Transverse colon (tissue), 4 donors: ENCODE data around the gene VPS26C.

Source experiments
- EP300 ChIP-seq: sonication (generic); formaldehyde crosslinking; IDR thresholded peaks from one replicate; pipeline ENCODE4 v1.6.1; 2017; ENCODE audit warnings: antibody characterized with exemption, low read depth
- POLR2A ChIP-seq: fragments of 450-650 bp; IDR thresholded peaks from one replicate; pipeline ENCODE4 v1.6.1; 2016; ENCODE audit warnings: antibody characterized with exemption, mild to moderate bottlenecking, moderate library complexity
- POLR2AphosphoS5 ChIP-seq, 3 donors: sonication (generic); formaldehyde crosslinking; IDR thresholded peaks; one replicate each; pipeline ENCODE4 v1.6.1; 2016; ENCODE audit warnings: antibody characterized with exemption in 3 of 3
- TF ChIP-seq, protein P1 (sequence below), 5 experiments: fragments of 200-600 bp in 3 of 5; fragments of 450-650 bp in 2 of 5; sonication (generic) in 3 of 5; IDR thresholded peaks; 1 replicate in 2 of 5; 2 replicates in 3 of 5; pipeline ENCODE4 v1.5.1; 2016 to 2017; ENCODE audit warnings: antibody characterized with exemption in 5 of 5, inconsistent platforms in 3 of 5, mild to moderate bottlenecking in 2 of 5, moderate library complexity in 1 of 5

DNA sequence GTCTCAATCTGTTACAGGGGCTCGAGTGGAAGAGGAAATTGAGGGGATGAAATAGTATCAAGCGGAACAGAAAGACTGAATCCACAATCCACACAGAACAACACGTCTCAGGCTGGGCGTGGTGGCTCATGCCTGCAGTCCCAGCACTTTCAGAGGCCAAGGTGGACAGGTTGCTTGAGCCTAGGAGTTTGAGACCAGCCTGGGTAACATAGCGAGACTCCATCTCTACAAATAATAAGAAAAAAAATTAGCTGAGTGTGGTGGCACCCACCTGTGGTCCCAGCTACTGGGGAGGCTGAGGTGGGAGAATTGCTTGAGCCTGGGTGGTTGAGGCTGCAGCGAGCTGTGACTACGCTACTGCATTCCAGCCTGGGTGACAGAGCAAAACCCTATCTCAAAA lies 25.7 kb downstream of the VPS26C start:
- TF ChIP-seq POLR2AphosphoS5 (IDR thresholded peaks at IDR 0.05) = no peak
- TF ChIP-seq, protein P1, sequence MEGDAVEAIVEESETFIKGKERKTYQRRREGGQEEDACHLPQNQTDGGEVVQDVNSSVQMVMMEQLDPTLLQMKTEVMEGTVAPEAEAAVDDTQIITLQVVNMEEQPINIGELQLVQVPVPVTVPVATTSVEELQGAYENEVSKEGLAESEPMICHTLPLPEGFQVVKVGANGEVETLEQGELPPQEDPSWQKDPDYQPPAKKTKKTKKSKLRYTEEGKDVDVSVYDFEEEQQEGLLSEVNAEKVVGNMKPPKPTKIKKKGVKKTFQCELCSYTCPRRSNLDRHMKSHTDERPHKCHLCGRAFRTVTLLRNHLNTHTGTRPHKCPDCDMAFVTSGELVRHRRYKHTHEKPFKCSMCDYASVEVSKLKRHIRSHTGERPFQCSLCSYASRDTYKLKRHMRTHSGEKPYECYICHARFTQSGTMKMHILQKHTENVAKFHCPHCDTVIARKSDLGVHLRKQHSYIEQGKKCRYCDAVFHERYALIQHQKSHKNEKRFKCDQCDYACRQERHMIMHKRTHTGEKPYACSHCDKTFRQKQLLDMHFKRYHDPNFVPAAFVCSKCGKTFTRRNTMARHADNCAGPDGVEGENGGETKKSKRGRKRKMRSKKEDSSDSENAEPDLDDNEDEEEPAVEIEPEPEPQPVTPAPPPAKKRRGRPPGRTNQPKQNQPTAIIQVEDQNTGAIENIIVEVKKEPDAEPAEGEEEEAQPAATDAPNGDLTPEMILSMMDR (IDR thresholded peaks at IDR 0.05) = no peak
- TF ChIP-seq POLR2A = no peak
- TF ChIP-seq EP300 = no peak
